Smooth muscle cell (in vitro differentiated cells): ENCODE measurements around the gene SCN4B. TPM values are rescaled to one million over a fixed set of nuclear protein-coding genes. Genes with fewer than 3 reads are reported as not detected.

Experiments used
- DNase-seq: peaks from one replicate; lab custom pipeline; 2025; ENCODE audit not compliant: unreplicated experiment; lab: John Stamatoyannopoulos, UW
- H2AFZ ChIP-seq: fragments of 200-600 bp; sonication (generic); 2 replicates; pipeline ENCODE4 v1.6.0; 2016; ENCODE audit warnings: antibody characterized with exemption, low read depth, mild to moderate bottlenecking
- H3F3A ChIP-seq: fragments of 200-600 bp; sonication (generic); 2 replicates; pipeline ENCODE4 v1.6.0; 2017; ENCODE audit warnings: antibody characterized with exemption, low read depth
- H3K27ac ChIP-seq: fragments of 200-600 bp; sonication (generic); 2 replicates; pipeline ENCODE4 v1.5.1; 2016; ENCODE audit warnings: low read depth, mild to moderate bottlenecking
- H3K27me3 ChIP-seq: fragments of 200-600 bp; sonication (generic); 2 replicates; pipeline ENCODE4 v1.6.1; 2016; ENCODE audit warnings: low read depth, mild to moderate bottlenecking
- H3K36me3 ChIP-seq: fragments of 200-600 bp; sonication (generic); 2 replicates; pipeline ENCODE4 v1.5.1; 2016; ENCODE audit warnings: low read depth
- H3K4me1 ChIP-seq: fragments of 200-600 bp; sonication (generic); 2 replicates; pipeline ENCODE4 v1.5.1; 2016; ENCODE audit warnings: low read depth
- H3K4me2 ChIP-seq: fragments of 200-600 bp; sonication (generic); 2 replicates; pipeline ENCODE4 v1.6.0; 2016; ENCODE audit warnings: mild to moderate bottlenecking
- H3K4me3 ChIP-seq: fragments of 200-600 bp; sonication (generic); 2 replicates; pipeline ENCODE4 v1.5.1; 2016; ENCODE audit warnings: mild to moderate bottlenecking
- H3K79me2 ChIP-seq: fragments of 200-600 bp; sonication (generic); 2 replicates; pipeline ENCODE4 v1.6.0; 2016; ENCODE audit warnings: low read depth, mild to moderate bottlenecking
- H3K9ac ChIP-seq: fragments of 200-600 bp; sonication (generic); 2 replicates; pipeline ENCODE4 v1.6.0; 2016; ENCODE audit warnings: low read depth
- H3K9me3 ChIP-seq: fragments of 200-600 bp; sonication (generic); replicated peaks from 2 replicates; pipeline ENCODE4 v1.5.1; 2016; ENCODE audit warnings: low read depth
- H4K20me1 ChIP-seq: fragments of 200-600 bp; sonication (generic); 2 replicates; pipeline ENCODE4 v1.6.0; 2016; ENCODE audit warnings: low read depth
- CTCF ChIP-seq: fragments of 200-600 bp; sonication (generic); IDR thresholded peaks from 2 replicates; pipeline ENCODE4 v1.5.1; 2017; ENCODE audit warnings: borderline replicate concordance, mild to moderate bottlenecking, antibody characterized with exemption; ENCODE audit not compliant: insufficient read depth, poor library complexity, severe bottlenecking
- WGBS: methylation state at CpG from one replicate; pipeline ENCODE4 v1.1.7; 2016; ENCODE audit warnings: low lambda C conversion rate; 5-methylcytosine and 5-hydroxymethylcytosine counted together
- polyA plus RNA-seq: library from polyadenylated mRNA; unstranded; fragments of >200 nt; fragmentation: Nextera tagmentation; extraction: Ambion mirVana; gene quantifications from 2 replicates; pipeline ENCODE4 v1.2.1, GENCODE V29; 2016
- total RNA-seq: library from RNA; depleted of rRNA; stranded (reverse); fragments of >200 nt; gene quantifications from 2 replicates; pipeline ENCODE4 v1.2.3, GENCODE V29; 2014

SCN4B gene
- total and polyA plus RNA-seq, 2 experiments from 2014 or later = not detected

- H2AFZ ChIP-seq = no peak overlapping the region
- H3K27ac ChIP-seq = no peak overlapping the region
- no peaks in the 10 kb centered on the region for H3K9me3 ChIP-seq
- H3K79me2 ChIP-seq = no peaks in the 10 kb centered on the region
- H3K9ac ChIP-seq = no peak overlapping the region
- H4K20me1 ChIP-seq = no peaks in the 10 kb centered on the region
- H3K4me2 ChIP-seq = no peak overlapping the region
- no peak for DNase-seq
- H3K4me3 ChIP-seq = no peak overlapping the region
- WGBS = 80% methylated on average over 4 of the region's 4 CpGs
- H3F3A ChIP-seq = peaks cover 5% of the 10 kb centered on the region
- no peaks in the 10 kb centered on the region for H3K4me1 ChIP-seq
- TF ChIP-seq CTCF = no peak
- H3K27me3 ChIP-seq = no peaks in the 10 kb centered on the region
- no peaks in the 10 kb centered on the region for H3K36me3 ChIP-seq
These were observed 64.1 kb downstream of the SCN4B start for GRCh38 chr11:118088531-118088930.

GRCh38 chr11:118087931-118088330 lies 64.7 kb downstream of the SCN4B start:
- Histone ChIP-seq H3K9ac (no peak overlapping the region), H3K79me2 (no peaks in the 10 kb centered on the region), H3K27ac (no peak overlapping the region), H2AFZ (no peak overlapping the region), H3F3A (peaks cover 5% of the 10 kb centered on the region), H4K20me1 (no peaks in the 10 kb centered on the region), H3K4me2 (no peak overlapping the region), H3K4me1 (no peaks in the 10 kb centered on the region), H3K36me3 (no peaks in the 10 kb centered on the region), H3K9me3 (no peaks in the 10 kb centered on the region), H3K4me3 (no peak overlapping the region), H3K27me3 (no peaks in the 10 kb centered on the region)
- no peak for TF ChIP-seq CTCF
- 88% methylated on average over 6 of the region's 6 CpGs for WGBS
- no peak for DNase-seq

GRCh38 chr11:118086913-118087768 lies 65.5 kb downstream of the SCN4B start, which contains the start of gene SMIM35:
Gene SMIM35 (minus strand): TSS chr11:118086963. CDS start chr11:118086757, 206 bp downstream.
- H3K4me1 ChIP-seq = no peaks in the 10 kb centered on the region
- H3K9me3 ChIP-seq = no peaks in the 10 kb centered on the region
- DNase-seq = no peak
- TF ChIP-seq CTCF = no peak
- no peak within 1 kb of the TSS for H3K27ac ChIP-seq
- H3K4me2 ChIP-seq = no peak within 1 kb of the TSS
- no peak within 1 kb of the TSS for H3K4me3 ChIP-seq
- WGBS = 95% methylated on average over 4 of the region's 5 CpGs
- H3F3A ChIP-seq = peaks cover 5% of the 10 kb centered on the region
- no peaks in the 10 kb centered on the region for H4K20me1 ChIP-seq
- no peak within 1 kb of the TSS for H3K9ac ChIP-seq
- H2AFZ ChIP-seq = no peak within 1 kb of the TSS
- no peaks in the 10 kb centered on the region for H3K36me3 ChIP-seq
- H3K79me2 ChIP-seq = no peaks in the 10 kb centered on the region
- H3K27me3 ChIP-seq = no peaks in the 10 kb centered on the region

- H4K20me1 ChIP-seq = no peaks in the 10 kb centered on the region
- no peaks in the 10 kb centered on the region for H3K36me3 ChIP-seq
- peaks cover 2% of the 10 kb centered on the region for H3K27me3 ChIP-seq
- H3K9me3 ChIP-seq = no peaks in the 10 kb centered on the region
- DNase-seq = no peak
- H3K9ac ChIP-seq = no peak overlapping the region
- H3K4me2 ChIP-seq = no peak overlapping the region
- no peak overlapping the region for H2AFZ ChIP-seq
- no peaks in the 10 kb centered on the region for H3K4me1 ChIP-seq
- no peak for TF ChIP-seq CTCF
- H3F3A ChIP-seq = peaks cover 5% of the 10 kb centered on the region
- no peak overlapping the region for H3K4me3 ChIP-seq
- H3K79me2 ChIP-seq = no peaks in the 10 kb centered on the region
- no peak overlapping the region for H3K27ac ChIP-seq
These were observed 68.0 kb downstream of the SCN4B start for GRCh38 chr11:118084656-118085055.
